Measurements from ENCODE around the gene ANO3. TPM values are rescaled to one million over a fixed set of nuclear protein-coding genes. Genes with fewer than 3 reads are reported as not detected.
"Not testable (repeated sequence)": the region's sequence is repeated elsewhere in the genome, so short reads cannot be mapped to it uniquely, and the experiment has no call there.

The ANO3 gene
- total RNA-seq, 3 donors from 2014 or later: not detected

GRCh38 chr11:26623076-26623659 lies 291.2 kb downstream of the ANO3 start:
- Mint-ChIP-seq H3K9me3 (peaks cover 5% of the 10 kb centered on the region), H3K27me3 (ENCODE audit: low read depth) (no peaks in the 10 kb centered on the region), H3K4me3 (no peak overlapping the region), H3K4me1 (ENCODE audit: low read depth) (no peaks in the 10 kb centered on the region), H3K36me3 (ENCODE audit: insufficient read depth) (no peaks in the 10 kb centered on the region)
- ATAC-seq (no peak), DNase-seq (no peak)

GRCh38 chr11:26626346-26626745 lies 294.4 kb downstream of the ANO3 start:
- H3K36me3 Mint-ChIP-seq (ENCODE audit: insufficient read depth): no peaks in the 10 kb centered on the region
- peaks cover 5% of the 10 kb centered on the region for H3K9me3 Mint-ChIP-seq
- ATAC-seq (no peak), DNase-seq (no peak)
- no peaks in the 10 kb centered on the region for H3K4me1 Mint-ChIP-seq (ENCODE audit: low read depth)
- no peaks in the 10 kb centered on the region for H3K27me3 Mint-ChIP-seq (ENCODE audit: low read depth)
- H3K4me3 Mint-ChIP-seq: no peak overlapping the region

- ATAC-seq (no peak), DNase-seq (no peak)
- Mint-ChIP-seq H3K36me3 (ENCODE audit: insufficient read depth) (no peaks in the 10 kb centered on the region), H3K4me3 (no peak overlapping the region), H3K9me3 (peaks cover 4% of the 10 kb centered on the region), H3K27me3 (ENCODE audit: low read depth) (no peaks in the 10 kb centered on the region), H3K4me1 (ENCODE audit: low read depth) (no peaks in the 10 kb centered on the region)
Observed at GRCh38 chr11:26632691-26633159, 300.8 kb downstream of the ANO3 start.

- DNase-seq; H3K4me3 Mint-ChIP-seq; H3K36me3 Mint-ChIP-seq (ENCODE audit: insufficient read depth); H3K9me3 Mint-ChIP-seq; H3K27me3 Mint-ChIP-seq (ENCODE audit: low read depth); ATAC-seq; H3K4me1 Mint-ChIP-seq (ENCODE audit: low read depth): not testable (repeated sequence)
Observed at GRCh38 chr11:26643314-26643713, 311.4 kb downstream of the ANO3 start.

- DNase-seq: no peak
- Mint-ChIP-seq H3K4me1 (ENCODE audit: low read depth) (no peaks in the 10 kb centered on the region), H3K9me3 (peaks cover 3% of the 10 kb centered on the region), H3K27me3 (ENCODE audit: low read depth) (no peaks in the 10 kb centered on the region), H3K4me3 (no peak overlapping the region), H3K36me3 (ENCODE audit: insufficient read depth) (no peaks in the 10 kb centered on the region)
- no peak for ATAC-seq
Observed at GRCh38 chr11:26649884-26650283, 318.0 kb downstream of the ANO3 start.

GRCh38 chr11:26651916-26652315 lies 320.0 kb downstream of the ANO3 start:
- no peaks in the 10 kb centered on the region for H3K27me3 Mint-ChIP-seq (ENCODE audit: low read depth)
- H3K36me3 Mint-ChIP-seq (ENCODE audit: insufficient read depth): no peaks in the 10 kb centered on the region
- ATAC-seq (no peak), DNase-seq (no peak)
- no peaks in the 10 kb centered on the region for H3K4me1 Mint-ChIP-seq (ENCODE audit: low read depth)
- no peak overlapping the region for H3K4me3 Mint-ChIP-seq
- peaks cover 3% of the 10 kb centered on the region for H3K9me3 Mint-ChIP-seq

GRCh38 chr11:26655287-26655686 lies 323.4 kb downstream of the ANO3 start:
- H3K9me3 Mint-ChIP-seq: no peaks in the 10 kb centered on the region
- no peak overlapping the region for H3K4me3 Mint-ChIP-seq
- no peaks in the 10 kb centered on the region for H3K27me3 Mint-ChIP-seq (ENCODE audit: low read depth)
- no peaks in the 10 kb centered on the region for H3K36me3 Mint-ChIP-seq (ENCODE audit: insufficient read depth)
- ATAC-seq (no peak), DNase-seq (no peak)
- H3K4me1 Mint-ChIP-seq (ENCODE audit: low read depth): no peaks in the 10 kb centered on the region

GRCh38 chr11:26662916-26663315 lies 331.0 kb downstream of the ANO3 start:
- DNase-seq (no peak), ATAC-seq (no peak)
- Mint-ChIP-seq H3K4me3 (no peak overlapping the region), H3K9me3 (no peaks in the 10 kb centered on the region), H3K36me3 (ENCODE audit: insufficient read depth) (no peaks in the 10 kb centered on the region), H3K4me1 (ENCODE audit: low read depth) (no peaks in the 10 kb centered on the region), H3K27me3 (ENCODE audit: low read depth) (no peaks in the 10 kb centered on the region)

- DNase-seq (no peak), ATAC-seq (no peak)
- Mint-ChIP-seq H3K36me3 (ENCODE audit: insufficient read depth) (no peaks in the 10 kb centered on the region), H3K9me3 (peaks cover 3% of the 10 kb centered on the region), H3K4me1 (ENCODE audit: low read depth) (no peaks in the 10 kb centered on the region), H3K4me3 (no peak overlapping the region), H3K27me3 (ENCODE audit: low read depth) (no peaks in the 10 kb centered on the region)
Observed at GRCh38 chr11:26665036-26665435, 333.1 kb downstream of the ANO3 start.

- H3K4me1 Mint-ChIP-seq (ENCODE audit: low read depth): no peaks in the 10 kb centered on the region
- DNase-seq: no peak
- H3K4me3 Mint-ChIP-seq: no peak overlapping the region
- H3K9me3 Mint-ChIP-seq: peaks cover 3% of the 10 kb centered on the region
- no peaks in the 10 kb centered on the region for H3K27me3 Mint-ChIP-seq (ENCODE audit: low read depth)
- no peak for ATAC-seq
- H3K36me3 Mint-ChIP-seq (ENCODE audit: insufficient read depth): no peaks in the 10 kb centered on the region
Observed at GRCh38 chr11:26665946-26666345, 334.0 kb downstream of the ANO3 start.

GRCh38 chr11:26675233-26675928 lies 343.5 kb downstream of the ANO3 start:
- Mint-ChIP-seq H3K36me3 (ENCODE audit: insufficient read depth) (no peaks in the 10 kb centered on the region), H3K4me1 (ENCODE audit: low read depth) (no peaks in the 10 kb centered on the region), H3K27me3 (ENCODE audit: low read depth) (no peaks in the 10 kb centered on the region), H3K4me3 (no peak overlapping the region), H3K9me3 (peaks cover 5% of the 10 kb centered on the region)
- DNase-seq: no peak
- ATAC-seq: no peak

- H3K27me3 Mint-ChIP-seq (ENCODE audit: low read depth): no peaks in the 10 kb centered on the region
- DNase-seq (no peak), ATAC-seq (no peak)
- no peak overlapping the region for H3K4me3 Mint-ChIP-seq
- peaks cover 5% of the 10 kb centered on the region for H3K9me3 Mint-ChIP-seq
- no peaks in the 10 kb centered on the region for H3K36me3 Mint-ChIP-seq (ENCODE audit: insufficient read depth)
- H3K4me1 Mint-ChIP-seq (ENCODE audit: low read depth): no peaks in the 10 kb centered on the region
Observed at GRCh38 chr11:26676641-26677040, 344.7 kb downstream of the ANO3 start.

GRCh38 chr11:26677566-26677965 lies 345.6 kb downstream of the ANO3 start:
- H3K9me3 Mint-ChIP-seq: peaks cover 5% of the 10 kb centered on the region
- H3K4me3 Mint-ChIP-seq: no peak overlapping the region
- no peak for DNase-seq
- no peaks in the 10 kb centered on the region for H3K27me3 Mint-ChIP-seq (ENCODE audit: low read depth)
- no peak for ATAC-seq
- no peaks in the 10 kb centered on the region for H3K36me3 Mint-ChIP-seq (ENCODE audit: insufficient read depth)
- no peaks in the 10 kb centered on the region for H3K4me1 Mint-ChIP-seq (ENCODE audit: low read depth)

- Mint-ChIP-seq H3K9me3 (peaks cover 6% of the 10 kb centered on the region), H3K36me3 (ENCODE audit: insufficient read depth) (no peaks in the 10 kb centered on the region), H3K4me3 (no peak overlapping the region), H3K4me1 (ENCODE audit: low read depth) (no peaks in the 10 kb centered on the region), H3K27me3 (ENCODE audit: low read depth) (no peaks in the 10 kb centered on the region)
- no peak for ATAC-seq
- no peak for DNase-seq
Observed at GRCh38 chr11:26687351-26687750, 355.4 kb downstream of the ANO3 start.

- no peaks in the 10 kb centered on the region for H3K4me1 Mint-ChIP-seq (ENCODE audit: low read depth)
- peaks cover 6% of the 10 kb centered on the region for H3K9me3 Mint-ChIP-seq
- H3K4me3 Mint-ChIP-seq: no peak overlapping the region
- no peak for ATAC-seq
- H3K36me3 Mint-ChIP-seq (ENCODE audit: insufficient read depth): no peaks in the 10 kb centered on the region
- DNase-seq: no peak
- no peaks in the 10 kb centered on the region for H3K27me3 Mint-ChIP-seq (ENCODE audit: low read depth)
Observed at GRCh38 chr11:26688701-26689100, 356.8 kb downstream of the ANO3 start.
